Measurements from ENCODE around the gene EDN3. TPM values are rescaled to one million over a fixed set of nuclear protein-coding genes. Genes with fewer than 3 reads are reported as not detected.
"Not testable (repeated sequence)": the region's sequence is repeated elsewhere in the genome, so short reads cannot be mapped to it uniquely, and the experiment has no call there.

The EDN3 gene
- total and polyA plus RNA-seq, 12 donors: 0.07 to 0.33 TPM; not detected in 10

- DNase-seq (no peak), ATAC-seq (peak in 3 of 8 donors; percentile 33 to 37 (median 34))
- TF ChIP-seq CTCF (IDR thresholded peaks at IDR 0.05): no peak
- Histone ChIP-seq H3K36me3 (no peaks in the 10 kb centered on the region), H3K27ac (no peak overlapping the region), H3K27me3 (peaks cover 2 to 57% (median 44%) of the 10 kb centered on the region in 7 donors), H3K4me1 (no peaks in the 10 kb centered on the region), H3K4me3 (no peak overlapping the region), H3K9me3 (no peaks in the 10 kb centered on the region)
- intact Hi-C loops (cut with DNase I): no loop called here
- 56 to 60% methylated on average over 7 of the region's 7 CpGs for WGBS, 2 donors
These were observed 34.4 kb downstream of the EDN3 start for GRCh38 chr20:59334651-59335300.

- Histone ChIP-seq H3K9me3 (no peaks in the 10 kb centered on the region), H3K4me1 (no peaks in the 10 kb centered on the region), H3K36me3 (no peaks in the 10 kb centered on the region), H3K27me3 (peaks cover 2 to 51% (median 42%) of the 10 kb centered on the region in 7 donors), H3K4me3 (no peak overlapping the region), H3K27ac (no peak overlapping the region)
- DNase-seq (no peak), ATAC-seq (no peak)
- no peak for TF ChIP-seq CTCF (IDR thresholded peaks at IDR 0.05)
- intact Hi-C loops (cut with DNase I): no loop called here
- WGBS, 2 donors: 79 to 81% methylated on average over 4 of the region's 4 CpGs
These were observed 35.0 kb downstream of the EDN3 start for GRCh38 chr20:59335377-59335776.

- intact Hi-C loops (cut with DNase I): no loop called here
- Histone ChIP-seq H3K9me3 (no peaks in the 10 kb centered on the region), H3K4me1 (no peaks in the 10 kb centered on the region), H3K4me3 (no peak overlapping the region), H3K36me3 (no peaks in the 10 kb centered on the region), H3K27me3 (peaks cover 2 to 40% (median 33%) of the 10 kb centered on the region in 7 donors), H3K27ac (no peak overlapping the region)
- no peak for TF ChIP-seq CTCF (IDR thresholded peaks at IDR 0.05)
- DNase-seq (no peak), ATAC-seq (no peak)
- 80 to 88% methylated on average over 5 of the region's 5 CpGs for WGBS, 2 donors
These were observed 36.1 kb downstream of the EDN3 start for GRCh38 chr20:59336540-59336939.

- DNase-seq; H3K36me3 ChIP-seq; H3K4me1 ChIP-seq; H3K9me3 ChIP-seq; intact Hi-C loops (cut with DNase I); H3K4me3 ChIP-seq; ATAC-seq; H3K27ac ChIP-seq: not testable (repeated sequence)
- WGBS, 2 donors: 32 to 57% methylated on average over 1 to 5 of the region's 8 CpGs
- peaks cover 0 to 35% (median 14%) of the 10 kb centered on the region in 7 donors for H3K27me3 ChIP-seq
These were observed 38.0 kb downstream of the EDN3 start for GRCh38 chr20:59338444-59338843.

GRCh38 chr20:59340201-59340885, 39.9 kb downstream of the EDN3 start:
- H3K4me1 ChIP-seq: no peaks in the 10 kb centered on the region
- ATAC-seq: no peak
- no peak for DNase-seq
- no peaks in the 10 kb centered on the region for H3K36me3 ChIP-seq
- intact Hi-C loops (cut with DNase I): no loop called here
- 76 to 81% methylated on average over 12 of the region's 12 CpGs for WGBS, 2 donors
- H3K4me3 ChIP-seq: no peak overlapping the region
- TF ChIP-seq CTCF (IDR thresholded peaks at IDR 0.05): no peak
- H3K27ac ChIP-seq: no peak overlapping the region
- H3K27me3 ChIP-seq: peaks cover 0 to 24% (median 4%) of the 10 kb centered on the region in 7 donors
- H3K9me3 ChIP-seq: peaks cover 0 to 5% (median 0%) of the 10 kb centered on the region in 11 donors

- H3K9me3 ChIP-seq; H3K4me1 ChIP-seq; intact Hi-C loops (cut with DNase I); H3K4me3 ChIP-seq; H3K27ac ChIP-seq; H3K36me3 ChIP-seq; DNase-seq: not testable (repeated sequence)
- H3K27me3 ChIP-seq: peaks cover 0 to 20% (median 4%) of the 10 kb centered on the region in 7 donors
- ATAC-seq: peak in 1 of 8 donors; percentile 28
- 82 to 83% methylated on average over 4 of the region's 4 CpGs for WGBS, 2 donors
These were observed 41.0 kb downstream of the EDN3 start for GRCh38 chr20:59341285-59342022.

Data from heart right ventricle (tissue), 16 donors.